MM.1S (cell line): ENCODE results near the gene GATB.

ENCODE experiments used
- CTCF ChIP-seq: fragments of 300-600 bp; sonication (generic); IDR thresholded peaks from 2 replicates; pipeline ENCODE4 v1.5.1; 2016; ENCODE audit warnings: antibody characterized with exemption, low read length, mixed read lengths
- EZH2 ChIP-seq: fragments of 300-600 bp; sonication (generic); optimal IDR thresholded peaks from 2 replicates; pipeline ENCODE3; 2017; ENCODE audit warnings: low read depth, mild to moderate bottlenecking, antibody characterized with exemption, low read length, mixed read lengths
- EZH2phosphoT487 ChIP-seq: fragments of 300-600 bp; sonication (generic); IDR thresholded peaks from 2 replicates; pipeline ENCODE4 v1.6.1; 2018; ENCODE audit warnings: antibody characterized with exemption, low read length

GRCh38 chr4:151783867-151784266 is 23.1 kb upstream of the GATB start:
- TF ChIP-seq CTCF (no peak), EZH2 (no peak), EZH2phosphoT487 (no peak)
